Keratinocyte (primary cell): ENCODE results near the gene EPYC. TPM values are rescaled to one million over a fixed set of nuclear protein-coding genes. Genes with fewer than 3 reads are reported as not detected.

Experiments
- DNase-seq: peaks from one replicate; pipeline ENCODE4 v3.0.0-alpha.2; 2011; ENCODE audit warnings: low read depth, missing footprints, low spot score
- FAIRE-seq: peaks from 2 replicates; lab custom pipeline; 2011; peaks lifted over from hg19 to GRCh38; lab: Jason Lieb, UNC
- H2AFZ ChIP-seq: 2 replicates; pipeline ENCODE4 v1.6.0; 2012; ENCODE audit warnings: low read length, control low read depth, inconsistent platforms; ENCODE audit not compliant: control insufficient read depth
- H3K27ac ChIP-seq: 2 replicates; pipeline ENCODE4 v1.5.1; 2011; ENCODE audit warnings: low read length; ENCODE audit not compliant: control insufficient read depth, insufficient read depth
- H3K27me3 ChIP-seq: 3 replicates; pipeline ENCODE4 v1.6.0; 2011; ENCODE audit warnings: low read length; ENCODE audit not compliant: control insufficient read depth, insufficient read depth; ENCODE audit errors: extremely low read depth
- H3K36me3 ChIP-seq, 2 experiments: 2 replicates in 1 of 2; 3 replicates in 1 of 2; pipeline ENCODE4 v1.5.1; 2011; ENCODE audit warnings: low read length in 2 of 2, mild to moderate bottlenecking in 1 of 2; ENCODE audit not compliant: control insufficient read depth in 2 of 2, insufficient read depth in 2 of 2; ENCODE audit errors: extremely low read depth in 1 of 2
- H3K4me1 ChIP-seq: 3 replicates; pipeline ENCODE4 v1.5.1; 2011; ENCODE audit warnings: low read length; ENCODE audit not compliant: control insufficient read depth, insufficient read depth; ENCODE audit errors: extremely low read depth
- H3K4me2 ChIP-seq: 3 replicates; pipeline ENCODE4 v1.6.0; 2011; ENCODE audit warnings: low read depth, low read length; ENCODE audit not compliant: control insufficient read depth, insufficient read depth; ENCODE audit errors: extremely low read depth
- H3K4me3 ChIP-seq, 3 experiments: fragments of 200-600 bp in 1 of 3; sonication (generic) in 1 of 3; 2 replicates in 2 of 3; 3 replicates in 1 of 3; pipeline ENCODE4 v1.5.1; 2011 to 2016; ENCODE audit warnings: low read length in 3 of 3, mild to moderate bottlenecking in 3 of 3, control low read depth in 2 of 3, inconsistent platforms in 1 of 3, low read depth in 1 of 3, mixed read lengths in 1 of 3, mixed run types in 1 of 3, moderate library complexity in 1 of 3; ENCODE audit not compliant: control insufficient read depth in 2 of 3, insufficient read depth in 2 of 3; ENCODE audit errors: extremely low read depth in 1 of 3
- H3K79me2 ChIP-seq: 2 replicates; pipeline ENCODE4 v1.6.0; 2012; ENCODE audit warnings: low read length; ENCODE audit not compliant: control insufficient read depth, insufficient read depth
- H3K9ac ChIP-seq: 3 replicates; pipeline ENCODE4 v1.6.0; 2011; ENCODE audit warnings: low read length; ENCODE audit not compliant: control insufficient read depth, insufficient read depth; ENCODE audit errors: extremely low read depth
- H3K9me1 ChIP-seq: 3 replicates; pipeline ENCODE4 v1.6.0; 2011; ENCODE audit warnings: low read length; ENCODE audit not compliant: control insufficient read depth, insufficient read depth; ENCODE audit errors: extremely low read depth
- H3K9me3 ChIP-seq: 2 replicates; pipeline ENCODE4 v1.5.1; 2012; ENCODE audit warnings: low read depth, low read length; ENCODE audit not compliant: control insufficient read depth
- H4K20me1 ChIP-seq: 3 replicates; pipeline ENCODE4 v1.6.0; 2011; ENCODE audit warnings: low read length; ENCODE audit not compliant: control insufficient read depth, insufficient read depth; ENCODE audit errors: extremely low read depth
- CTCF ChIP-seq, 3 experiments: IDR thresholded peaks in 1 of 3; conservative IDR thresholded peaks in 1 of 3; optimal IDR thresholded peaks in 1 of 3; 2 replicates in 2 of 3; 3 replicates in 1 of 3; pipeline versions ENCODE3 to v1.5.1; 2011; ENCODE audit warnings: low read length in 3 of 3, mild to moderate bottlenecking in 3 of 3, moderate library complexity in 2 of 3, control low read depth in 1 of 3, inconsistent platforms in 1 of 3; ENCODE audit not compliant: insufficient read depth in 2 of 3; ENCODE audit errors: extremely low read depth in 1 of 3
- EZH2 ChIP-seq: IDR thresholded peaks from one replicate; pipeline ENCODE4 v1.6.1; 2012; ENCODE audit warnings: inconsistent platforms, mild to moderate bottlenecking, low read length, moderate library complexity
- dilution Hi-C: fragments of 300-500 bp; cut with MboI; formaldehyde crosslinking; loops from one replicate; pipeline ENCODE4 v1.7.0; 2020; ENCODE audit warnings: low sequenced_read_pairs; ENCODE audit not compliant: extremely low pct_ligation_motif_present
- polyA minus RNA-seq, 3 experiments: library from RNA; depleted of rRNA, polyadenylated mRNA; stranded (reverse); fragments of >200 nt; gene quantifications; 1 replicate in 1 of 3; 2 replicates in 1 of 3; 3 replicates in 1 of 3; pipeline ENCODE4 v1.2.3, GENCODE V29; 2011
- polyA plus RNA-seq, 5 experiments: library from polyadenylated mRNA; depleted of rRNA in 3 of 5; stranded (reverse) in 3 of 5; stranded (forward) in 1 of 5; unstranded in 1 of 5; fragments of >200 nt; gene quantifications; 1 replicate in 1 of 5; 2 replicates in 3 of 5; 3 replicates in 1 of 5; pipeline versions ENCODE4 v1.2.1 to v1.2.3, GENCODE V29; 2011 to 2012; ENCODE audit warnings: missing spikeins in 2 of 5, low read depth in 1 of 5, low replicate concordance in 1 of 5

EPYC gene
- polyA plus RNA-seq (not detected in 3 replicates), polyA minus RNA-seq (not detected in 3 replicates)
- polyA plus RNA-seq (2011; ENCODE audit: low read depth) = not detected
- not detected in 2 replicates for polyA plus RNA-seq (2011; cell fraction: cytosol; rRNA removed)
- polyA plus RNA-seq (2011; cell fraction: nucleus; rRNA removed) = not detected in 2 replicates
- polyA plus RNA-seq (2012; ENCODE audit: low replicate concordance) = not detected in 2 replicates
- not detected for polyA minus RNA-seq (2011; cell fraction: cytosol; rRNA and poly(A)+ RNA removed)
- not detected in 2 replicates for polyA minus RNA-seq (2011; cell fraction: nucleus; rRNA and poly(A)+ RNA removed)

- dilution Hi-C loops = no loop called here
- FAIRE-seq (no peak), DNase-seq (no peak)
- no peaks in the 10 kb centered on the region for H3K79me2 ChIP-seq
- H3K4me1 ChIP-seq = no peaks in the 10 kb centered on the region
- no peaks in the 10 kb centered on the region for H3K27me3 ChIP-seq
- no peak within 1 kb of the TSS for H3K27ac ChIP-seq
- H3K4me3 ChIP-seq = no peak within 1 kb of the TSS
- no peaks in the 10 kb centered on the region for H3K36me3 ChIP-seq
- no peak for TF ChIP-seq CTCF (optimal IDR thresholded peaks at IDR 0.05 in 1 of 3, IDR thresholded peaks at IDR 0.05 in 1 of 3, conservative IDR thresholded peaks at IDR 0.05 in 1 of 3; ENCODE audit: extremely low read depth in 1 of 3, insufficient read depth in 2 of 3, low read length in 3 of 3)
- no peak for TF ChIP-seq EZH2
- no peak within 1 kb of the TSS for H3K4me2 ChIP-seq
- no peaks in the 10 kb centered on the region for H3K9me3 ChIP-seq
- no peak within 1 kb of the TSS for H3K9ac ChIP-seq
- no peak within 1 kb of the TSS for H2AFZ ChIP-seq
- no peaks in the 10 kb centered on the region for H3K9me1 ChIP-seq
- H4K20me1 ChIP-seq = no peaks in the 10 kb centered on the region
These were observed at the start of gene EPYC for GRCh38 chr12:91004872-91005271. TSS of gene EPYC (minus strand) at chr12:91004972. CDS start at chr12:91002565, 2,407 bp downstream.

- H3K4me2 ChIP-seq = no peak overlapping the region
- no peaks in the 10 kb centered on the region for H4K20me1 ChIP-seq
- H3K79me2 ChIP-seq = no peaks in the 10 kb centered on the region
- H3K27ac ChIP-seq = no peak overlapping the region
- no peak overlapping the region for H2AFZ ChIP-seq
- no peaks in the 10 kb centered on the region for H3K36me3 ChIP-seq
- dilution Hi-C loops = no loop called here
- no peaks in the 10 kb centered on the region for H3K4me1 ChIP-seq
- H3K27me3 ChIP-seq = no peaks in the 10 kb centered on the region
- DNase-seq (no peak), FAIRE-seq (no peak)
- no peaks in the 10 kb centered on the region for H3K9me3 ChIP-seq
- no peaks in the 10 kb centered on the region for H3K9me1 ChIP-seq
- TF ChIP-seq EZH2 (no peak), CTCF (optimal IDR thresholded peaks at IDR 0.05 in 1 of 3, IDR thresholded peaks at IDR 0.05 in 1 of 3, conservative IDR thresholded peaks at IDR 0.05 in 1 of 3; ENCODE audit: extremely low read depth in 1 of 3, insufficient read depth in 2 of 3, low read length in 3 of 3) (no peak)
- H3K9ac ChIP-seq = no peak overlapping the region
- H3K4me3 ChIP-seq = no peak overlapping the region
These were observed 49.4 kb upstream of the EPYC start for GRCh38 chr12:91053951-91054715.
